HG03432 (cell line): Measurements from ENCODE around the gene MTHFD1L.

Experiments used
- ATAC-seq: cut with Tn5 transposase; IDR thresholded peaks from one replicate; pipeline ENCODE4 v1.9.1; 2021; ENCODE audit warnings: mild to moderate bottlenecking, moderate library complexity; ENCODE audit not compliant: unreplicated experiment

The MTHFD1L gene

DNA sequence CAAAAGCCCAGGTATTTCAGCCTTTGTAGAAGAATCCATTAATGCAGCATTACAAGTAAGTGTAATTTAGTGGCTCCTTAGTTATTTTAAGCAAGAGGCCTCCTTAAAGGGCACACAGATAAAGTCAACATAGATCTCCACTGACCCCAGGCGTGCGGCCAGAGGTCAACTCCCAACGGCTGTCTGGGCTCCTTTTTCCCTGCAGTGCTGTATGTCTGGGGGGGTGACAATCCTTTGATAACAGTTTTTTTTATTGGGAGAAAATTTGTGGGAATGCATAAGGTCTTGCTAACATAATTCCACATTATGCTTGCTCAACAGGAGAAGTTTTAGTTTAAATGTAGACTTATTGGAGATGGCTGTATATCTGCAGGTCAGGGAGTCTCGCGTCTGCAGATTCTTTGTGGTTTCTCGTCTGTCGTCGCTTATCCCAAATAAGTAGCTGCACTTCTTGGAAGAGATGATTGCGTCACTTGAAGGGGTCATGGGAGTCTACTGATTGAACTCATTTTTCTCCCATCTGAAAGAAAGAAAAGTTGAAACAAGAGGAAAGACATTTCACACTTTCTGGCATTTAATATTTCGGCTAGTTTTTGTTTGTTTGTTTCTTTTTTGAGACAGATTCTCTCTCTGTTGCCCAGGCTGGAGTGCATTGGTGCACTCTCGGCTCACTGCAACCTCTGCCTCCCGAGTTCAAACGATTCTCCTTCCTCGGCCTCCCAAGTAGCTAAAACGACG, 222.5 kb downstream of the MTHFD1L start:
- ATAC-seq: no peak

DNA sequence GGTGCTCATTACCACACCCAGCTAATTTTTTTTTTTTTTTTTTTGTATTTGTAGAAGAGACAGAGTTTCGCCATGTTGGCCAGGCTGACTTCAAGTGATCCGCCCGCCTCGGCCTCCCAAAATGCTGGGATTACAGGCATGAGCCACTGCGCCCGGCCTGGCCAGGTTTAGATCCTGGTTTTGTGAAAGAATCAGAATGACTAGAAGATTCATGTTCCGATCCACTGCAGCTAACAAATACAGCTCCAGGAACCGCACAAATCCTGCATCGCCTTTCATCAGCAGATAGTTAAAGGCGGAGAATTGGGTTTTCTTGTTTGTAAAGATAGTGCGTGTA, 223.1 kb downstream of the MTHFD1L start:
- no peak for ATAC-seq

DNA sequence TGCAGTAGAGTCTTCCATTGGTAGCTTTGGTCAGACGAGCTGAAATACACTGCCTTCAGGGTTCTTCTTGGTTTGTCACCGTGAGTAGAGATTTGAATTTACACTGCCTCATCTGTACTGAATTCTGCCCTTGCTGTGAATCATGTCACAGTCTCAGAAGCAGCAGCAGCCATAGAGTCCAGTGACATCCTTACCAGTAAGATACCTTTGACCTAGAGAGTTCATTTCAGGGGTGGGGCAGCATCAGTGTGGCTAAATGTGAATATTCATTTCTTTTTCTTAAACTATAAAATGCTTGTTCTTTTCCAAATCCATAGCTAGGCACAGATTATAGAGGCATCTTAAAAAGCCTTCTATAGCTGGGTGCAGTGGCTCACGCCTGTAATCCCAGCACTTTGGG, 223.5 kb downstream of the MTHFD1L start:
- no peak for ATAC-seq

DNA sequence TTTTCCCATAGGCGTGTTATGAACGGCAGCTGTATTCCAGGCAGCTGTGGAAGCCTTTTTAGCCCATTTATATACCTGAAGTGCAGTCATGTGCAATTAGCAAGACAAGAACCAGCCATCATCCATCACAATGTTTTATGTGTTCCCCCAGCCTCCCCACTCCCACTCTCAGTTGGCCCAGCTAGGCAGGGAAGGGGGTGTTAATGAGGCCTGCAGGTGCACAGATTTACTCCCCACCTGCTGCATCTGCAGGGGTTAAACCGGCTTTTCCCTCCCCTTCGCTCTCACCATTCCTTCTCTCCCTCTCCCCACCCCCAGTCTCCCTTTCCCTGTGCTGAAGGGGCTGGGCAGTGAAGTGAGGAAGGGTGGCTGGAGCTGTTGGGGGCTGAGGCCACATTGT, 224.5 kb downstream of the MTHFD1L start:
- ATAC-seq: no peak

DNA sequence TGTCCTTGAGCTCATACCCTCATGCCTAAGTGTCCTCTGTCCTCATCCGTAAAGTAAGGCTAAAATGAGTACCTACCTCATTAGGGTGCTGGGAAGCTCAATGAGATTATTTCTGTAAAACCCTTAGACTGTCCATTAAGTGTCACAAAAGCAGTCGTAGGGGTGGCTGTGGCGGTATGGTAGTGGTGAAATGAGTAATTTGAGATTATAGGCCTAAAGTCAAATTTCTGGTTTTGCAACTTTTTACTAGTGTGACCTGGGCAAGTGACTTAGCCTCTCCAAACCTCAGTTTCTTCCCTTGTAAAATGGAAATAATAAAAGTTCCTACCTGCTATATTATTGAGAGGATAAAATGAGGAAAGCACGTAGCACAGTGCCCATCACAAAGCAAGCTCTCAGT, 226.1 kb downstream of the MTHFD1L start:
- no peak for ATAC-seq

DNA sequence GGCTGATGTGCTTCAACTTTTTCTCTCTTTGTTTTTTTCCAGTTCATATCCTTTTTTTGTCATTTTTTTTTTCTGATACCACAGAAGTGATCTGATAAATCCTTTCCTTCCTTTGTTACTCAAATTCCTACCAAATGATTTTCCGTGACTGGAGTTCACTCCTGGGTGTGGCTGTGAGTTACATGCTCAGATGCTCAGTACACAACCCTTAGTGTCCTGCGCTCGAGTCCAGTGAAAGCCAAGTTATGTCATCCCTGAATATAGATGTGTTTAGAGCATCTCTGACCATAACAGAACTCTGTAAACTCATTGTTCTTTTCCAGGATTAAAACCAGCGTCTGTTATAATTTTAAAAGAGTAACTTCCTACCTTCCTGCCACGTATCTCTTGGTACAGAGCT, 227.1 kb downstream of the MTHFD1L start:
- no peak for ATAC-seq

DNA sequence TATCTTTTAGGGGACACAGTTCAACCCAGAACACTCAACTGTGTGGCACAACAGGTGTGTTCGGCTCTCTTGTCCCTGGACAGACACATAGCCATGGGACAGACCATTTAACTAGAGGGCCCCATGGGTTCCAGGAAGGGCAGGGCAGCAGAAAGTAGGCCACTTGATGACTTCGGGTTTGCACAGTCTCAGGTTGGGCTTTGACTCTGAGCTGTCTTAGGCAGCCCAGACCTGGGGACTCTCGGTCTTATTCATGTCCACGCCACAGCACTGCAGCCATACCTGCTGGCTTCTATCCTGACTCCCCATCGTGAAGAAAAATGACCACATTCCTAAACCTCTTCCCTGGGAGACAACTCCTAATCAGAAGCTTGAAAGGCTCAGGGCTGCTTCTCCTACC, 228.2 kb downstream of the MTHFD1L start:
- ATAC-seq: no peak

DNA sequence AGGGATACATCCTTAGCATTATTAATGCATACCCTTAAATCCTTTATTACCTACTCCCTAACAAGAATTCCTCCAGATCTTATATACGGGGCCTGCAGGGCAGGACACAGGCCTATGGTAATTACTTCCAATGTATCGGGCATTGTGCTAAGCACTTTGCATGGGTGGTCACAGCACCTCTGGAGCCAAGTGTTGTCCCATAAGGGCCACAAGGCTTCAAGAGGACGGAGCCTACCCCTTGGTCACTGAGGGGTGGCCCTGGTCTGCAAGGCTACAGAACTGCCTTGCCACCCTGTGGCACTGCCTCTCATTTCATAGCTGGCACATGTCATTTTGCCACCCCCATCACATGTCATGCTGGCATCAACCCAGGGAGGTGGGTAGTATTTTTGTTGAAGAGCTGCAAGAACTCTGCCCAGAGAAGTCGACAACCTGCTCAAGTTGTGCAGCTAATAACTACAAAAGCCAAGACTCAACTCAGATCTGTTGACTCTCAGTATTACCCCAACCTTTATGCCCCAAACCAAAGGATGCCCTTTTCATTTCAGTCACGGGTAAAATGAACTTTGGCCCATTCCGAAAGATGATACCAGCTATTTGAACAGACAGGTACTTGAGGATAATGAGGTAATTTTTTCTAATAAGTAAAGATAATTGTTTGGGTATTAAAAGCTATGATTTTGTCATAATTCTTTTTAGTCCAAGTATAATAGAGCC, 230.2 kb downstream of the MTHFD1L start:
- ATAC-seq: no peak

DNA sequence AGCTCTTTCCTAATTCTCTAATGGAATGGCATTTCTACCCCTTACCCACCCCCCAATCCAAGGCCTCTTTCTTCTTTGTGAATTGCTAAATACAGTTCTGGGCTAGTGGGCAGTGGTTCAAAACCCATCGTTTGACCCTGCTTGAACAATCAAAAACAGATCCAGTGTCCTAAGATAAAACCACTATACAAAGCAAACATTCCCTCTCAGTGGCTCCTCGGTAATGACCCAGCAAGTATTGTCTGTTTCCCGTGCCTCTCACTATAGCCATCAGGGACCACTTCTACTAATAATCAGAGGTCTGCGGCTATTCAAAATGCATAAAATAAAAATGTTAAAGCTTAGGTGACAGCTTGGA, 230.7 kb downstream of the MTHFD1L start:
- ATAC-seq: no peak

DNA sequence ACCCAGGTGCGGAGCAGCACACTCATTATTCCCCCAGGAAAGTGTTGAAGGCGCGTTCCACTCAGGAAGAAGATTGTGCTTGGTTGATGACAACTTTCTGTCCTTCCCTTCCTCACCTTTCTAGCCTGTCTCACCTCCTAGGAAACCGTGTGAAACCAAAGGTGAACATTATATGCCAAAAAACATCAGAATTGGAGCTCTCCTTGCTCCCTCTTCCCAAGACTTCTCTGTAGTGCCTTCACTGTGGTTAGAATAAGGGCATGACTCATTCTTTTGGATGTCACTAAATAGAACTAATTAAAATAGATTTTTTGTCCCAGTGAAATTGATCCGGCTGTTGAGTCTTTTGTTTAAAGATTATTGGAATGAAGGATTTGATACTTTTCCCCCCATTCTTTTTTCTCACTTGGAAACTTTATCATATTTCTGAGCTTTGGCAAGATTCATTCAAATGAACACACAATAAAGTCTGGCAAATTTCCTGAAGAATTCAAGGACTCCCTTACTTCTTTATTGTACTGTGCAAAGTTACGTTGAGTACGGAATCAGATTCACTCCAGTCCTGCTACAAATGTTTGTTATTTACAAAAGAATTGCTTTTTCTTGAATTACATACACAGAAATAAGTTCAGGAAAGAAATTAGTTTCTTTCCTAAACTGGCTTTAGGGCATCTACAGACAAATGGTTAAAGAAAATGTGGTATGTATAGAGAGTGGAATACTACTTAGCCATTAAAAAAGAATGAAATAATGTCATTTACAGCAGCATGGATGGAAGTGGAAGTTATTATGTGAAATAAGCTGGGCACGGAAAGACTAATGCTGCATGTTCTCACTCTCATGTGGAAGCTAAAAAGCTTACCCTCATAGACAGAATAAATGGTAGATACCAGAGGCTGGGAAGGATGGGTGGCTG, 231.4 kb downstream of the MTHFD1L start:
- no peak for ATAC-seq

DNA sequence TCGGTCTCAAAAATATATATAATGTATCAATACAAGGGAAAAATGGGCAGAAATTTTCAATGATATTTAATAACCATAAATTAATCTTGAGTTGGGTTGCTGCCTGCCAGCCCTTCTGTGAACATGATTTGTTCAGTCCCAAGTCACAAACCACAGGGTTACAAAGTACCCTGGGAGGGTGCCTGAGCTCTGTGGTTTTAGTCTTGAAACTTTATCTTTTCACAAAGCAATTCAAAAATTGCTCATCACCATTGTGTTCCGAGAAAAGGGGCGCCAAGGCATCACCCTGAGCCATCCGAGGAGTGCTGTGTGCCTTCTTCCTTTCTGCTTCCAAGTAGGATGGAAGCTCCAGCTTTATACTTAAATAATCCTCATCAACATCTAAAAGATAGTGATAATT, 232.7 kb downstream of the MTHFD1L start:
- ATAC-seq: no peak

DNA sequence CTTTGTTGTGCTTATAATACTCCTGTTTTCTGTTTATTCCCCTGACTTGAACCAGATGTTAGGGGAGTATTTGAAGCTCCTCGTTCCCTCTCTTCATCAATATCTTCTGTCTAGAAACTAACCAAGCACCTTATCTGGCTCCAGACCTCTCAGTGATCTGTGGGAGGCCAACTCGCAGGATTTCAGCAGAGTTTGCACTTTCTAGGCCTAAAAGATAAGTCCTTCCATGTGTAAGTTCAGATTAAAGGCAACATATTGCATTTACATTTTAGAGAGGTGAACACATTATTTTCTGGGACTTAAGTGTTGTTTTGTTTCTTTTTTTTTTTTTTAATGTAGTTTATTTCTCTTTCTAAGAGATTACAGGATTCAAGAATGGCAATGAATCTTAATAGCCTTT, 234.8 kb downstream of the MTHFD1L start:
- ATAC-seq: no peak

DNA sequence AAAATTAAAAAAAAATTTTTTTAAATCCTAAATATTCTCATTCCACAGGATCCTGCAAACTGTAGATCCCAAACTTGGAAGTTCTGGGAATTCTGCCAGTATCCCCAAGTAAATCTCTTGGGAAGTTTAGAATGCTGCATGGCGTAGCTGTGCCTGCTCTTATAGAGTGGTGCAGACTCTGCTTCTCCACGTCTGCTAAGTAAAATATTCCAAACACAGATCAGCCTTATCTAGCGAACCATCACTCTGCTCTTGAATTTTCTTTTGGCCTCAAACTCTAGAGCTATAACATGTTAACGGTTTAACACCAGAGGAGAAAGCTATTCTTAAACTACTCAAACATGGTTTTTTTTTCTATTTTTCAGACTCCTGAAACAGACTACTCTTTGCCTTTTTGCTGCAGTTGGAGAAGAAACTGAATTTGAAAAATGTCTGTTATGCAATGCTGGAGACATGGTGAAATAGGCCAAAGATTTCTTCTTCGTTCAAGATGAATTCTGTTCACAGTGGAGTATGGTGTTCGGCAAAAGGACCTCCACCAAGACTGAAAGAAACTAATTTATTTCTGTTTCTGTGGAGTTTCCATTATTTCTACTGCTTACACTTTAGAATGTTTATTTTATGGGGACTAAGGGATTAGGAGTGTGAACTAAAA, 235.8 kb downstream of the MTHFD1L start:
- ATAC-seq: no peak

DNA sequence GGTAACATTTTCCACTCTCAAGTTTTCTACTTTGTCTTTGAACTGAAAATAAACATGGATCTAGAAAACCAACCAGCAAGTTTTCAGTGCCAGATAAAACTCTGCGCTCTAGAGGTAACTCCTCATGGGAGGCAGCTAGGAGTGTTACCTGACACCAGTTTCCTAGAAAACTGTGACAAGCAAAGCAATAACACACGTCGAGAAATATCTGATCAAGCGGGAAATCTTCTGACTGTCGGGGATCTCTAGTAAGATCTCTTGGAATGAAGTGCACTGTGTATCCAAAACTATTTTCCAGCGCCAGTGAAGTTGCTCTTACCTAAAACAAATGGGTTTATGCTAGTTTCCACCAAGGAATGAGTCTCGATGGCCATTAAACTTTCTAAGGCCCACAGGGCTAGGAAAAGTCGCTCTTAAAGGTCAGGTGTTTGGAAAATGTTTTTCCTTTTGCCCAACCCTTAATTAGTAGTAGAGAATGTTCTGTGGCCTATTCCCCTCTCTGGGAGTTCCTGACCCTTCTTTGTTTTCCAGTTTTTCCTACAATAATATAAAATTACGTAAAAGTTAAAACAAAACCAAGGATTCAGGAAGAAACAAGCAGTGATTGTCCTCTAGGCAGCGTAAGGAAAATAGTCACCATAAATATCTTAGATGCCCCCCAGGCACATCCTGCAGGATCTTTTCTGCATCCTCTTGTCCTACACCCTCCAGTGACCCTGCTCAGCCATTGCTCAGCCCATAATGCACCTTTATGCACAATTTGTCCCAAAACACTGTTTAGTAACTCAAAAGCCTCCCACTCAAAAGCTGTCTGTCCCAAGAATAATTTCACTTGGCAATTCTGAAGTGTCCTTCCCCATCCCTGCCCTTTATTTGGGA, 236.6 kb downstream of the MTHFD1L start:
- no peak for ATAC-seq

DNA sequence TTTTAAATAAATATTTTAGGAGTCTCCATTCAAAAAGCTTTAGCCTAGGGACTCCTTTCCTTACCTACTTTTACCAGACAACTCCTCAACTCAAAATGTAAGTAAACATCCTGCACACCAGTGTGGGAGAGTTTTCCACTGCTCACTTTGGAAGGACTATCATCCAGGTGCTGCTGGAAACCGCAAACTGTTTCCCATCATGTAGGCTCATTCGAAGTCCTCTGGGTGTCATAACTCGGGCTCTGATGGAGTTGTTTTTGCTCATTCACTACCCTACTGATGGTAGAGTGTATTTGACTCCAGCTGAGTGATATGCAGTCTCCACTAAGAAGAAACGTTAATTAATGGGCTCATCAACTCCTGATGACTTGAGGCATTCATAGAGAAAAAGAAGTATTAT, 237.8 kb downstream of the MTHFD1L start:
- no peak for ATAC-seq

DNA sequence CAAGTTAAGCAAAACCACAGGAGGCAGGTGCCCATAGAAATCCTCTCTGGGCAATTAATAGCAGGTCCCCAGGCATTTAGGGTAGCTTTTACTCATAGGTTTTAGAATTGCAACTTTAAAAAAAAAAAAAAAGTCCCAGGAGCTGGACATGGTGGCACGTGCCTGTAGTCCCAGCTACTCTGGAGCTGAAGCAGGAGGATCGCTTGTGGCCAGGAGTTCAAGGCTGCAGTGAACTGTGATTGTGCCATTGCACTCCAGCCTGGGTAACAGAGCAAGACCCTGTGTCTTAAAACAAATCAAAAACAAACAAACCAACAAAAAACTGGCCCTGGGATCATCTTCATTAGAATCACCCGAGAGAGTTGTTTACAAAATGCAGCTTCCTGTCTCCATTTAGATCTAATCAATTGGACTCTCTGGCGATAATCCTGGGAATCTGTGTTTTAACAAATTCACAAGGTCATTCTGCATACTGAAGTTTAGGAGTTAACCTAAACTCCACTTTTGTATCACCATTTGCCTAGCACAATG, 242.5 kb downstream of the MTHFD1L start:
- ATAC-seq: no peak

DNA sequence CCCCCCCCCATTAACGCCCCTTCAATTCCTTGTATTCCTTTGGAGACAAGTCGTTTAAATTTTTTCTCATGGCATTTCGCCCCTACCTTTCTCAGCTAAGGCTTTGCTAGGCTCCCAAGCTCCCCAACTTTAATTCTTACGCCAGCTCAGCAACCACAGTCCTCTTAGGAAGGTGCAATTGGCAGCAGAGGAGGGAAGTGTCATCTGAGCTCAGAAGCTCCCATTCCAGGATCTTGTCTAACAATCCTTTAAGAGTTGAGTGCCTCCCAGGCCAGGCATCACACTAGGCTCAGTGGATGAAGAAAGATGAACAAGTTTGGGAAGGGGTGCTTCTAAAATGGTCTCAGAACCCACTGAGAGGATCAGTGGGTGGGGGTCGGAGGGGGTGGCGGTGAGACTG, 243.0 kb downstream of the MTHFD1L start:
- ATAC-seq: no peak

DNA sequence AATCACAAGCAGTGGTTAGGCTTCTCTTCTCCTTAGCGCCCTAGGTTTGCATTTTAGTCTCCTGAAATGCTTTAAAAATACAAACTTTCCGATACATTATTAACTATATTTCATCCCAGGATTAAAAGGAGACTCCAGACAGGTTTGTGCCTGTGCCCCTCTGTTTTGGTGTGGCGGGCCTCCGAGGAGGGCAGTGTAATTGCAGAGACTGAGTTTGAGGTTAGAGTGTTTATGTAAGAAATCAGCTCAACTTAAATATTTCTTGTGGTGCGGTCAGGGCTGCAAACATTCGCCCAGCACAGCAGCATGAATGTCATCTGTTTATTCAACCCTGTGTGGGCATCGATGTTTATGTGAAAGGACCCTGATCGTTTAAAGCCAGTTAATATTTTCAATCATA, 243.9 kb downstream of the MTHFD1L start:
- ATAC-seq: no peak

DNA sequence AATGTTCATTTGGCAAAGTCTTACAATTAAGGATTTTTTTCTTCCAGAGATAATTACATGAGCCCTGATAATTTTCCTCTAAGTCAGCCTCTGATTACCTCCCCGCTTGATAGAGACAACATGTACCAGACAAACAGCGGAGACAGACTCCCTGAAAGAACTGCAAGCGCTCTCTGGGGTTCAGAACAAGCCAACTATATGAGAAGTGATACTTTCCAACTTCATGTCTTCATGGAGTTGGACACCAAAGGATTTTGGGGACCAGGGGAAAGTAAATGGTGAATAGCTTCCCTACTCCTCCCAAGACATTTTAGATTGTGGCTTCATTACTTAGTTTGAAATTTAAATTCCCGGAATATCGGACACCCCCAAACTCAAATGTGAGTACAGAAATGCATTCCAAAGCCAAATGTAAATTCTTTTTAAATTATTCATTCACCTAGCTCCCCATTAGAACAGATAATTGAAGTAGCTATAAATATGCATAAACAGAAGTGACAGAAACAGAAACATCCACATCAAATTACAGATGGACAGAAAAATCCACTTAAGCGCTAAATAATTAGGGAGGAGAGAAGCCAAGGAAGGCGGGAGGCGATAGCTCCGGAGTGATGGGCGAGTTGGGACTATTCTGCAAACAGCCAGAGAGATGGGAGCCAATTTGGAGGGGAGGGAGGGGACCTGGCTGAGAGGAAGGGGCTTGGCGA, 244.5 kb downstream of the MTHFD1L start:
- ATAC-seq: no peak

DNA sequence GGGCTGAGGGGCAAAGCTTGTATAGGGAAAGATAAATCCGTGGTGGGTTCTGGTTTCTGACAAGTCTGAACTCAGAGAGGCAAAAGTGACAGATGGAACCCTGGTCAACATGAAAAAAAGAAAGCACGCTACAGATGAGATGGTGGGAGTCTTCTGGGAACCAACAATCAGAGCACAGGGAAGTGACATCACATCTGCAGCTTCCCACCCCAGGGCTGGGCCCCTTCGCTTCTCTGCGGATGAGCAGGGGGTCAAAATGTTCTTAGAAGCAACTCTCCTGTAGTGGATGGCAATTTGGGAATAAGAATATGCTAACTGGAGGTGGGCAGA, 245.0 kb downstream of the MTHFD1L start:
- ATAC-seq: no peak
